GM06990 (cell line): ENCODE measurements around the gene ZNF3.

Source experiments
- DNase-seq: peaks from one replicate; pipeline ENCODE4 v3.0.0-alpha.2; 2011; ENCODE audit not compliant: insufficient read length; ENCODE audit errors: extremely low read depth
- H3K27me3 ChIP-seq: replicated peaks from 2 replicates; pipeline ENCODE4 v1.6.0; 2011; ENCODE audit warnings: low read length; ENCODE audit not compliant: control insufficient read depth, insufficient read depth
- H3K36me3 ChIP-seq: 2 replicates; pipeline ENCODE4 v1.5.1; 2011; ENCODE audit warnings: low read length; ENCODE audit not compliant: control insufficient read depth, insufficient read depth
- H3K4me3 ChIP-seq: replicated peaks from 2 replicates; pipeline ENCODE4 v1.5.1; 2011; ENCODE audit warnings: low read depth, mild to moderate bottlenecking, control low read depth, low read length
- CTCF ChIP-seq: IDR thresholded peaks from 2 replicates; pipeline ENCODE4 v1.5.1; 2011; ENCODE audit warnings: low read length, control low read depth, mild to moderate bottlenecking, inconsistent platforms; ENCODE audit not compliant: insufficient read depth, poor library complexity, severe bottlenecking

Gene ZNF3

GRCh38 chr7:100079024-100079560 is 2.4 kb downstream of the ZNF3 start:
- no peak for TF ChIP-seq CTCF
- Histone ChIP-seq H3K4me3 (no peak overlapping the region), H3K27me3 (no peaks in the 10 kb centered on the region), H3K36me3 (peaks cover 21% of the 10 kb centered on the region)
- DNase-seq = no peak

- no peak for DNase-seq
- Histone ChIP-seq H3K4me3 (no peak overlapping the region), H3K36me3 (peaks cover 36% of the 10 kb centered on the region), H3K27me3 (no peaks in the 10 kb centered on the region)
- TF ChIP-seq CTCF = no peak
Observed at GRCh38 chr7:100077205-100077604, 4.3 kb downstream of the ZNF3 start.

GRCh38 chr7:100075418-100075817 is 6.1 kb downstream of the ZNF3 start:
- Histone ChIP-seq H3K36me3 (peaks cover 50% of the 10 kb centered on the region), H3K27me3 (no peaks in the 10 kb centered on the region), H3K4me3 (no peak overlapping the region)
- DNase-seq = no peak
- no peak for TF ChIP-seq CTCF

GRCh38 chr7:100074841-100075240 is 6.7 kb downstream of the ZNF3 start:
- no peak for TF ChIP-seq CTCF
- H3K36me3 ChIP-seq = peaks cover 56% of the 10 kb centered on the region
- DNase-seq = no peak
- no peak overlapping the region for H3K4me3 ChIP-seq
- H3K27me3 ChIP-seq = no peaks in the 10 kb centered on the region

- H3K27me3 ChIP-seq = no peaks in the 10 kb centered on the region
- no peak overlapping the region for H3K4me3 ChIP-seq
- DNase-seq = no peak
- no peak for TF ChIP-seq CTCF
- peaks cover 56% of the 10 kb centered on the region for H3K36me3 ChIP-seq
Observed at GRCh38 chr7:100072462-100072861, 9.1 kb downstream of the ZNF3 start.
